HG02763 (cell line): Measurements from ENCODE around the gene SEMA3C.

Experiments
- ATAC-seq: cut with Tn5 transposase; IDR thresholded peaks from one replicate; pipeline ENCODE4 v1.9.1; 2021; ENCODE audit warnings: mild to moderate bottlenecking, moderate library complexity; ENCODE audit not compliant: unreplicated experiment

SEMA3C gene

GRCh38 chr7:80918909-80919721 lies at the start of gene SEMA3C:
SEMA3C (minus strand) TSS chr7:80919051; CDS start chr7:80916781, 2,270 bp downstream.
- ATAC-seq, result peak; percentile 73

GRCh38 chr7:80968606-80969005 lies 49.8 kb upstream of the SEMA3C start:
- no peak for ATAC-seq

- ATAC-seq, result no peak
Observed at GRCh38 chr7:80967917-80968297, 49.1 kb upstream of the SEMA3C start.

- no peak for ATAC-seq
Observed at GRCh38 chr7:80967071-80967916, 48.4 kb upstream of the SEMA3C start.

- ATAC-seq, result no peak
Observed at GRCh38 chr7:80960244-80960795, 41.5 kb upstream of the SEMA3C start.

- no peak for ATAC-seq
Observed at GRCh38 chr7:80957226-80957777, 38.5 kb upstream of the SEMA3C start.

GRCh38 chr7:80954191-80954590 lies 35.3 kb upstream of the SEMA3C start:
- ATAC-seq, result no peak

- no peak for ATAC-seq
Observed at GRCh38 chr7:80950550-80950967, 31.7 kb upstream of the SEMA3C start.

- ATAC-seq, result no peak
Observed at GRCh38 chr7:80949449-80949848, 30.6 kb upstream of the SEMA3C start.

GRCh38 chr7:80946858-80947257 lies 28.0 kb upstream of the SEMA3C start:
- ATAC-seq, result no peak

- no peak for ATAC-seq
Observed at GRCh38 chr7:80945976-80946375, 27.1 kb upstream of the SEMA3C start.

GRCh38 chr7:80943342-80943741 lies 24.5 kb upstream of the SEMA3C start:
- no peak for ATAC-seq

GRCh38 chr7:80942261-80943041 lies 23.6 kb upstream of the SEMA3C start:
- ATAC-seq, result no peak

- no peak for ATAC-seq
Observed at GRCh38 chr7:80941208-80941758, 22.4 kb upstream of the SEMA3C start.

- ATAC-seq, result no peak
Observed at GRCh38 chr7:80940539-80941207, 21.8 kb upstream of the SEMA3C start.

GRCh38 chr7:80937336-80937735 lies 18.5 kb upstream of the SEMA3C start:
- no peak for ATAC-seq

GRCh38 chr7:80935991-80936780 lies 17.3 kb upstream of the SEMA3C start:
- ATAC-seq, result no peak

- no peak for ATAC-seq
Observed at GRCh38 chr7:80934321-80934720, 15.5 kb upstream of the SEMA3C start.

- ATAC-seq, result no peak
Observed at GRCh38 chr7:80932536-80932935, 13.7 kb upstream of the SEMA3C start.
